NT2/D1 (cell line): ENCODE measurements around the gene PPP1R13L.

Experiments
- DNase-seq: peaks from one replicate; pipeline ENCODE4 v3.0.0-alpha.2; 2011; ENCODE audit warnings: low read depth, low spot score
- H3K27me3 ChIP-seq: 2 replicates; pipeline ENCODE4 v1.6.0; 2011; ENCODE audit warnings: mild to moderate bottlenecking; ENCODE audit not compliant: insufficient read length, insufficient read depth
- H3K36me3 ChIP-seq: 2 replicates; pipeline ENCODE4 v1.6.1; 2011; ENCODE audit warnings: mild to moderate bottlenecking, low read length, mixed read lengths; ENCODE audit not compliant: insufficient read depth, insufficient read length
- H3K4me1 ChIP-seq: 2 replicates; pipeline ENCODE4 v1.5.1; 2011; ENCODE audit not compliant: insufficient read depth, insufficient read length
- H3K4me3 ChIP-seq: 2 replicates; pipeline ENCODE4 v1.5.1; 2011; ENCODE audit warnings: low read depth; ENCODE audit not compliant: insufficient read length
- H3K9ac ChIP-seq: 2 replicates; pipeline ENCODE4 v1.6.0; 2011; ENCODE audit warnings: low read depth; ENCODE audit not compliant: insufficient read length
- H3K9me3 ChIP-seq: 2 replicates; pipeline ENCODE4 v1.5.1; 2011; ENCODE audit warnings: mild to moderate bottlenecking, low read length; ENCODE audit not compliant: insufficient read depth
- SUZ12 ChIP-seq: IDR thresholded peaks from 2 replicates; pipeline ENCODE4 v1.6.1; 2011; ENCODE audit not compliant: insufficient read length, insufficient read depth; ENCODE audit errors: extremely low read depth
- YY1 ChIP-seq: IDR thresholded peaks from 2 replicates; pipeline ENCODE4 v1.6.1; 2011; ENCODE audit not compliant: insufficient read length, insufficient read depth
- ZNF274 ChIP-seq: IDR thresholded peaks from 2 replicates; pipeline ENCODE4 v1.6.1; 2011; ENCODE audit warnings: mild to moderate bottlenecking, low read depth, low read length

Gene PPP1R13L

GRCh38 chr19:45404557-45405434 lies at the start of gene PPP1R13L:
PPP1R13L (minus strand) TSS chr19:45405069; CDS start chr19:45398318, 6,751 bp downstream.
- TF ChIP-seq ZNF274 = no peak
- TF ChIP-seq YY1 = no peak
- no peak for TF ChIP-seq SUZ12

DNA sequence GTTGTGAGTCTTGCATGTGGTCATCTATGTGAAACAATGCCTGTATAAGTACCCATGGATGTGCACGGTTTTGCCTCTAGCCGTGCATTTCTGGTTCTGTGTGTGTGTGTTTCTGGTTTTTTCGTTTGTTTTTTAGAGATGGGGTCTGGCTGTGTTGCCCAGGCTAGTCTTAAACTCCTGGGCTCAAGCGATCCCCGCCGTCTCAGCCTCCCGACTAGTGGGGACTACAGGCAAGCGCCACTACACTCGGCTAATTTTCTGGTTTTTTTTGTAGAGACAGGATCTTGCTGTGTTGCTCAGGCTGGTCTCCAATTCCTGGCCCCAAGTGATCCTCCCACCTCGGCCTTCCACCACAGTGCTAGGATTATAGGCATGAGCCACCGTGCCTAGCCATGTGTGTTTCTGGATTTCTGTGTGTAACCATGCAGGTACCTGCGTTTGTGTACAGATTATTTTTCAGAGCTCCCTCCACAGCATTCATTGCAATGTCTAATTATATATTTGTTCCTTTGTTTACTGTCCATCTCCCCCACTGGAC lies 47.0 kb upstream of the PPP1R13L start:
- Histone ChIP-seq H3K27me3 (peaks cover 11% of the 10 kb centered on the region), H3K9ac (no peak overlapping the region), H3K36me3 (no peaks in the 10 kb centered on the region), H3K4me3 (no peak overlapping the region), H3K4me1 (peaks cover under 1% of the 10 kb centered on the region), H3K9me3 (no peaks in the 10 kb centered on the region)
- TF ChIP-seq ZNF274 (no peak), SUZ12 (no peak), YY1 (no peak)
- no peak for DNase-seq

More at GRCh38 chr19:45404557-45405434, at the start of gene PPP1R13L:
- Histone ChIP-seq H3K36me3 (peaks cover 28% of the 10 kb centered on the region), H3K27me3 (no peaks in the 10 kb centered on the region), H3K4me3 (peak within 1 kb of the TSS; percentile 99), H3K4me1 (peaks cover 7% of the 10 kb centered on the region), H3K9ac (peak within 1 kb of the TSS; percentile 94), H3K9me3 (no peaks in the 10 kb centered on the region)
- no peak for DNase-seq

DNA sequence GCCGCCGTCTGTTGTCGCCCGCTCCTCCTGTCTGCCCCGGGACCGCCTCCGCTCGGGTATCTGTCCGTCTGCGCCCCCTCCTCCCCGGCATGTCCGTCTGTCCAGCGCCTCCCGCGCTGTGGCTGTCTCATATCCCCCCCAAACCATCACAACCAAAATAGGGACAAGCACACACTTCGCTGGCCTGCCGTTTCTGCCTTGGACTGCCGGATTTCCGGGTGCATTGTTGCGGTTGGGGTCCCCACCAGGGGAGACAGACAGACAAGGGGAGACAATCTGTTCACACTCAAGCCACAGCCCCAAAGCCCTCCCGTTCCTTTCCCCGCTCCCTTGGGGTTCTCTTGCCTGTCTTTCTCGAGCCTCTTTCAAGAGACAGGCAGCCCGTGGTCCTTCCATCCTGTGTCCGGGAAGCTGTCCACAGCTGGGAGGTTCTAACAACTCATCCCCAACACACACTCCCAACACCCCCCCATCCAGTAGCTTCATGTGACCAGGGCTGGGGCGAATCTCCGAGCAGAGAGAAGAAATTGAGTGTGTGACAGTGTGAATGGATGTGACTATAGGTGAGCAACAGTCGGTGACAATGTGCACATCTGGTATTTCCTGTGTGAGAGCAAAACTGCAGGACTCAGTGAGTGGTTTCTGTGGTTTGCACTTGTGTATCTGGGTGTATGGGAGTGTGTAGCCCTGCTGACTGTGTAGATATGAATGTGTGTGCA lies 46.4 kb upstream of the PPP1R13L start:
- TF ChIP-seq YY1 (no peak), ZNF274 (no peak), SUZ12 (no peak)
- Histone ChIP-seq H3K9ac (peak overlapping the region; percentile 56), H3K36me3 (no peaks in the 10 kb centered on the region), H3K27me3 (peaks cover 11% of the 10 kb centered on the region), H3K4me3 (peak overlapping the region; percentile 32), H3K9me3 (no peaks in the 10 kb centered on the region), H3K4me1 (peaks cover 2% of the 10 kb centered on the region)
- DNase-seq = no peak

DNA sequence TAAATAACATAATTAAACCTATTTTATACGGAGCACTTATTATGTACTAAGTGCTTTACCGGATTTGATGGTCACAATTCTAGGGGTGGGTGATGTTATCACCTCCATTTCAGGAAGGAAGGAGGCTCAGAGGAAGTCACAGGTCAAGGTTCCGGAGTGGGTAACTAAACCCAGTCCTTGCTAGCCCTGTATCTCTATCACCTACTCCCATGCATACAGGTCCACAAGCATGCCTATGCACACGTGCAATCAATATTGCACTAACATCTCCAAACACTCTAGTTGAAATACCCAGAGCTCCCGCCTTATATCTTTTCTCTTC lies 45.1 kb upstream of the PPP1R13L start:
- Histone ChIP-seq H3K9ac (peak overlapping the region; percentile 57), H3K4me3 (peak overlapping the region; percentile 53), H3K27me3 (peaks cover 11% of the 10 kb centered on the region), H3K9me3 (no peaks in the 10 kb centered on the region), H3K36me3 (no peaks in the 10 kb centered on the region), H3K4me1 (peaks cover 2% of the 10 kb centered on the region)
- TF ChIP-seq YY1 (no peak), SUZ12 (no peak), ZNF274 (no peak)
- no peak for DNase-seq

GRCh38 chr19:45448887-45449299 lies 44.0 kb upstream of the PPP1R13L start:
- no peak overlapping the region for H3K9ac ChIP-seq

GRCh38 chr19:45448425-45448756 lies 43.5 kb upstream of the PPP1R13L start:
- no peak for TF ChIP-seq YY1
- no peak for TF ChIP-seq SUZ12
- no peak for TF ChIP-seq ZNF274
- peaks cover 2% of the 10 kb centered on the region for H3K4me1 ChIP-seq

More at GRCh38 chr19:45448887-45449299, 44.0 kb upstream of the PPP1R13L start:
- DNase-seq = no peak
- H3K9me3 ChIP-seq = no peaks in the 10 kb centered on the region
- peaks cover 2% of the 10 kb centered on the region for H3K4me1 ChIP-seq
- H3K27me3 ChIP-seq = peaks cover 11% of the 10 kb centered on the region
- TF ChIP-seq YY1 = no peak
- no peak overlapping the region for H3K4me3 ChIP-seq
- H3K36me3 ChIP-seq = no peaks in the 10 kb centered on the region

DNA sequence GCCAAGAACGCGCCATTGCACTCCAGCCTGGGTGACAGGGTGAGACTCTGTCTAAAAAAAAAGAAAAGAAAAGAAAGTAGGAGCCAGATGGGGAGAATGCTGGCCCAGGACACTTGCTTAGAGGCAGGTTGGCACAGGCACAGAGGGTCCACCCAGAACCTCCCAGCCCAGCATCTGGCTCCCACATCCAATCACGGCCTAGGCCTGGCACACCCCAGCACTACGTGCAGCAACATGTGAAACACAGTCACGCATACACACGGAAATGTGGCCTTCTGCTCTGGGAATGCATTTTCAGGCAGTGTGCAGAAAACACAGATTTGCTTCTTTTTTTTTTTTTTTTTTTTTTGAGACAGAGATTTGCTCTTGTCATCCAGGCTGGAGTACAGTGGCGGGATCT lies 42.1 kb upstream of the PPP1R13L start:
- Histone ChIP-seq H3K4me3 (no peak overlapping the region), H3K9ac (no peak overlapping the region), H3K9me3 (no peaks in the 10 kb centered on the region), H3K27me3 (peaks cover 11% of the 10 kb centered on the region), H3K4me1 (peaks cover 9% of the 10 kb centered on the region), H3K36me3 (no peaks in the 10 kb centered on the region)
- no peak for DNase-seq
- TF ChIP-seq YY1 (no peak), SUZ12 (no peak), ZNF274 (no peak)

More at GRCh38 chr19:45448425-45448756, 43.5 kb upstream of the PPP1R13L start:
- H3K27me3 ChIP-seq = peaks cover 11% of the 10 kb centered on the region
- H3K36me3 ChIP-seq = no peaks in the 10 kb centered on the region
- DNase-seq = no peak
- no peak overlapping the region for H3K9ac ChIP-seq
- H3K4me3 ChIP-seq = no peak overlapping the region
- H3K9me3 ChIP-seq = no peaks in the 10 kb centered on the region
